Mesenchymal stem cell (in vitro differentiated cells and primary cell): ENCODE results near the gene PPIL3.
A peak's percentile ranks its signal among the peaks of the same experiment; 100 is the strongest.

Experiments
- DNase-seq: peaks from one replicate; pipeline ENCODE4 v3.0.0-alpha.2; 2013
- H2AFZ ChIP-seq: one replicate; pipeline ENCODE4 v1.6.1; 2013; ENCODE audit warnings: low read depth, mild to moderate bottlenecking, control low read depth, inconsistent platforms, low read length, moderate library complexity
- H2AK5ac ChIP-seq: 2 replicates; pipeline ENCODE4 v1.6.1; 2013; ENCODE audit warnings: low read length, moderate library complexity, mild to moderate bottlenecking, inconsistent platforms; ENCODE audit not compliant: severe bottlenecking
- H2BK120ac ChIP-seq: one replicate; pipeline ENCODE4 v1.6.1; 2013; ENCODE audit warnings: low read depth, mild to moderate bottlenecking, inconsistent platforms, low read length, moderate library complexity
- H2BK12ac ChIP-seq, 2 experiments: one replicate each; pipeline ENCODE4 v1.6.1; 2013; ENCODE audit warnings: inconsistent platforms in 2 of 2, low read length in 2 of 2, mild to moderate bottlenecking in 2 of 2, moderate library complexity in 2 of 2, control low read depth in 1 of 2
- H2BK15ac ChIP-seq: one replicate; pipeline ENCODE4 v1.6.1; 2013; ENCODE audit warnings: mild to moderate bottlenecking, low read depth, inconsistent platforms; ENCODE audit not compliant: poor library complexity, severe bottlenecking
- H2BK5ac ChIP-seq: 2 replicates; pipeline ENCODE4 v1.6.1; 2013; ENCODE audit warnings: low read depth, mild to moderate bottlenecking, low read length, control low read depth, inconsistent platforms; ENCODE audit not compliant: poor library complexity, severe bottlenecking
- H3K14ac ChIP-seq, 2 experiments: one replicate each; pipeline ENCODE4 v1.6.1; 2013; ENCODE audit warnings: inconsistent platforms in 2 of 2, low read length in 2 of 2, control low read depth in 1 of 2, mild to moderate bottlenecking in 1 of 2, moderate library complexity in 1 of 2
- H3K18ac ChIP-seq, 2 experiments: one replicate each; pipeline ENCODE4 v1.6.1; 2013; ENCODE audit warnings: inconsistent platforms in 2 of 2, low read length in 2 of 2, control low read depth in 1 of 2, low read depth in 1 of 2, mild to moderate bottlenecking in 1 of 2
- H3K23ac ChIP-seq, 2 experiments: one replicate each; pipeline ENCODE4 v1.6.1; 2013; ENCODE audit warnings: inconsistent platforms in 2 of 2, low read length in 2 of 2, mild to moderate bottlenecking in 2 of 2, moderate library complexity in 2 of 2, control low read depth in 1 of 2
- H3K27ac ChIP-seq: 2 replicates; pipeline ENCODE4 v1.5.1; 2013; ENCODE audit warnings: mild to moderate bottlenecking, moderate library complexity, low read length, control low read depth, inconsistent platforms; ENCODE audit not compliant: poor library complexity, severe bottlenecking
- H3K27me3 ChIP-seq, 2 experiments: 2 replicates each; pipeline versions ENCODE4 v1.6.1 to v1.7.0; 2013; ENCODE audit warnings: low read length in 2 of 2, mild to moderate bottlenecking in 2 of 2, moderate library complexity in 2 of 2, control low read depth in 1 of 2, inconsistent platforms in 1 of 2; ENCODE audit not compliant: control insufficient read depth in 1 of 2, insufficient read depth in 1 of 2
- H3K36me3 ChIP-seq, 2 experiments: 2 replicates each; pipeline versions ENCODE4 v1.6.1 to v1.7.0; 2013; ENCODE audit warnings: low read length in 2 of 2, control low read depth in 1 of 2, inconsistent platforms in 1 of 2, low read depth in 1 of 2, mild to moderate bottlenecking in 1 of 2; ENCODE audit not compliant: insufficient read depth in 2 of 2, control insufficient read depth in 1 of 2
- H3K4ac ChIP-seq, 2 experiments: one replicate each; pipeline ENCODE4 v1.6.1; 2013; ENCODE audit warnings: inconsistent platforms in 2 of 2, low read length in 2 of 2, mild to moderate bottlenecking in 2 of 2, moderate library complexity in 2 of 2, control low read depth in 1 of 2, low read depth in 1 of 2
- H3K4me1 ChIP-seq: 2 replicates; pipeline ENCODE4 v1.6.1; 2013; ENCODE audit warnings: low read depth, low read length, control low read depth; ENCODE audit not compliant: control insufficient read depth, insufficient read depth
- H3K4me2 ChIP-seq: 2 replicates; pipeline ENCODE4 v1.6.1; 2013; ENCODE audit warnings: low read length, mild to moderate bottlenecking, inconsistent platforms; ENCODE audit not compliant: poor library complexity, severe bottlenecking
- H3K4me3 ChIP-seq, 2 experiments: 2 replicates each; pipeline versions ENCODE4 v1.5.1 to v1.7.0; 2013; ENCODE audit warnings: low read length in 2 of 2, mild to moderate bottlenecking in 2 of 2, control low read depth in 1 of 2, low read depth in 1 of 2; ENCODE audit not compliant: insufficient read depth in 1 of 2
- H3K79me1 ChIP-seq: replicated peaks from 2 replicates; pipeline ENCODE4 v1.6.1; 2013; ENCODE audit warnings: mild to moderate bottlenecking, control low read depth, low read length, inconsistent platforms; ENCODE audit not compliant: poor library complexity, severe bottlenecking
- H3K9ac ChIP-seq: 2 replicates; pipeline ENCODE4 v1.7.0; 2013; ENCODE audit warnings: mild to moderate bottlenecking, low read length, moderate library complexity
- H3K9me3 ChIP-seq: 2 replicates; pipeline ENCODE4 v1.7.0; 2013; ENCODE audit warnings: mild to moderate bottlenecking, low read length; ENCODE audit not compliant: control insufficient read depth
- H4K8ac ChIP-seq: one replicate; pipeline ENCODE4 v1.6.1; 2013; ENCODE audit warnings: inconsistent platforms, mild to moderate bottlenecking, low read length, moderate library complexity
- H4K91ac ChIP-seq: one replicate; pipeline ENCODE4 v1.6.1; 2013; ENCODE audit warnings: mild to moderate bottlenecking, low read length, inconsistent platforms
- WGBS: methylation state at CpG from one replicate; pipeline ENCODE4 v1.1.7; 2013; ENCODE audit warnings: mixed read lengths; 5-methylcytosine and 5-hydroxymethylcytosine counted together

Gene PPIL3

GRCh38 chr2:200860092-200860795, 28.6 kb downstream of the PPIL3 start:
- H4K91ac ChIP-seq, result no peak overlapping the region
- H4K8ac ChIP-seq, result no peak overlapping the region
- H3K27me3 ChIP-seq, result no peaks in the 10 kb centered on the region
- DNase-seq, result no peak
- H3K18ac ChIP-seq, result no peak overlapping the region
- H3K4me2 ChIP-seq, result no peak overlapping the region
- no peak overlapping the region for H3K4ac ChIP-seq
- H3K4me3 ChIP-seq, result peak overlapping the region in 1 of 2 experiments; percentile 100
- H2BK5ac ChIP-seq, result no peak overlapping the region
- peaks cover 25 to 64% of the 10 kb centered on the region in 2 experiments for H3K36me3 ChIP-seq
- H2BK120ac ChIP-seq, result no peak overlapping the region
- H2AFZ ChIP-seq, result no peak overlapping the region
- H3K9ac ChIP-seq, result peak overlapping the region; percentile 100
- H3K79me1 ChIP-seq, result peaks cover 3% of the 10 kb centered on the region
- H3K14ac ChIP-seq, result no peak overlapping the region
- no peaks in the 10 kb centered on the region for H3K9me3 ChIP-seq
- H3K27ac ChIP-seq, result no peak overlapping the region
- no peak overlapping the region for H2AK5ac ChIP-seq
- H3K4me1 ChIP-seq, result peaks cover 5% of the 10 kb centered on the region
- H3K23ac ChIP-seq, result no peak overlapping the region
- H2BK12ac ChIP-seq, result no peak overlapping the region
- WGBS, result 97% methylated on average over 10 of the region's 12 CpGs
- H2BK15ac ChIP-seq, result no peak overlapping the region

GRCh38 chr2:200856806-200857205, 32.1 kb downstream of the PPIL3 start:
- 92% methylated on average over 8 of the region's 8 CpGs for WGBS
- peaks cover 4% of the 10 kb centered on the region for H3K4me1 ChIP-seq

GRCh38 chr2:200852605-200853004, 36.3 kb downstream of the PPIL3 start:
- Histone ChIP-seq H3K4ac (no peak overlapping the region), H3K18ac (no peak overlapping the region)

More at GRCh38 chr2:200856806-200857205, 32.1 kb downstream of the PPIL3 start:
- H3K9ac ChIP-seq, result no peak overlapping the region
- peaks cover 7% of the 10 kb centered on the region for H3K79me1 ChIP-seq
- no peak overlapping the region for H2BK5ac ChIP-seq
- peaks cover 42 to 98% of the 10 kb centered on the region in 2 experiments for H3K36me3 ChIP-seq
- H2BK15ac ChIP-seq, result no peak overlapping the region
- no peak overlapping the region for H2BK12ac ChIP-seq
- no peak overlapping the region for H3K23ac ChIP-seq
- no peak overlapping the region for H2BK120ac ChIP-seq
- H2AK5ac ChIP-seq, result no peak overlapping the region
- no peak overlapping the region for H3K4me3 ChIP-seq
- DNase-seq, result no peak
- H3K4ac ChIP-seq, result no peak overlapping the region
- H3K14ac ChIP-seq, result no peak overlapping the region
- H3K4me2 ChIP-seq, result no peak overlapping the region
- H3K27me3 ChIP-seq, result no peaks in the 10 kb centered on the region
- no peak overlapping the region for H4K8ac ChIP-seq
- H3K27ac ChIP-seq, result no peak overlapping the region
- no peaks in the 10 kb centered on the region for H3K9me3 ChIP-seq
- H2AFZ ChIP-seq, result no peak overlapping the region
- H4K91ac ChIP-seq, result no peak overlapping the region
- no peak overlapping the region for H3K18ac ChIP-seq

GRCh38 chr2:200851398-200852248, 37.3 kb downstream of the PPIL3 start:
- H3K18ac ChIP-seq, result no peak overlapping the region
- H2AK5ac ChIP-seq, result no peak overlapping the region
- H3K9ac ChIP-seq, result no peak overlapping the region
- no peaks in the 10 kb centered on the region for H3K4me1 ChIP-seq
- no peak overlapping the region for H2BK12ac ChIP-seq
- no peak overlapping the region for H3K4me2 ChIP-seq
- no peak overlapping the region for H4K91ac ChIP-seq
- H2BK15ac ChIP-seq, result no peak overlapping the region
- H2BK120ac ChIP-seq, result no peak overlapping the region
- H3K36me3 ChIP-seq, result peaks cover 33 to 61% of the 10 kb centered on the region in 2 experiments
- peaks cover 5% of the 10 kb centered on the region for H3K79me1 ChIP-seq
- H3K27me3 ChIP-seq, result no peaks in the 10 kb centered on the region
- no peak overlapping the region for H2BK5ac ChIP-seq
- no peak overlapping the region for H3K4me3 ChIP-seq
- H3K14ac ChIP-seq, result no peak overlapping the region
- no peak overlapping the region for H4K8ac ChIP-seq
- no peak overlapping the region for H3K27ac ChIP-seq
- H3K4ac ChIP-seq, result no peak overlapping the region
- H3K23ac ChIP-seq, result no peak overlapping the region
- WGBS, result 100% methylated on average over 6 of the region's 6 CpGs
- H3K9me3 ChIP-seq, result no peaks in the 10 kb centered on the region
- no peak overlapping the region for H2AFZ ChIP-seq
- no peak for DNase-seq

More at GRCh38 chr2:200852605-200853004, 36.3 kb downstream of the PPIL3 start:
- no peak overlapping the region for H2AK5ac ChIP-seq
- WGBS, result no CpG with 5 or more reads among the region's 2 CpGs
- no peak overlapping the region for H3K4me3 ChIP-seq
- no peak overlapping the region for H3K27ac ChIP-seq
- no peaks in the 10 kb centered on the region for H3K9me3 ChIP-seq
- H2BK15ac ChIP-seq, result no peak overlapping the region
- H2AFZ ChIP-seq, result no peak overlapping the region
- DNase-seq, result no peak
- H3K9ac ChIP-seq, result no peak overlapping the region
- no peak overlapping the region for H2BK12ac ChIP-seq
- H3K36me3 ChIP-seq, result peaks cover 37 to 71% of the 10 kb centered on the region in 2 experiments
- H3K4me2 ChIP-seq, result no peak overlapping the region
- no peak overlapping the region for H3K14ac ChIP-seq
- no peaks in the 10 kb centered on the region for H3K27me3 ChIP-seq
- H2BK5ac ChIP-seq, result no peak overlapping the region
- no peak overlapping the region for H2BK120ac ChIP-seq
- peaks cover 7% of the 10 kb centered on the region for H3K79me1 ChIP-seq
- no peak overlapping the region for H4K91ac ChIP-seq
- H3K4me1 ChIP-seq, result no peaks in the 10 kb centered on the region
- no peak overlapping the region for H3K23ac ChIP-seq
- H4K8ac ChIP-seq, result no peak overlapping the region
